ENCODE measurements around the gene GFAP.

The GFAP gene

GRCh38 chr17:44930667-44931066 is 15.4 kb upstream of the GFAP start:
- DNase-seq = no peak

- DNase-seq = no peak
Measured at GRCh38 chr17:44928950-44929720, 13.8 kb upstream of the GFAP start.

- no peak for DNase-seq
Measured at GRCh38 chr17:44928136-44928535, 12.8 kb upstream of the GFAP start.

DNA sequence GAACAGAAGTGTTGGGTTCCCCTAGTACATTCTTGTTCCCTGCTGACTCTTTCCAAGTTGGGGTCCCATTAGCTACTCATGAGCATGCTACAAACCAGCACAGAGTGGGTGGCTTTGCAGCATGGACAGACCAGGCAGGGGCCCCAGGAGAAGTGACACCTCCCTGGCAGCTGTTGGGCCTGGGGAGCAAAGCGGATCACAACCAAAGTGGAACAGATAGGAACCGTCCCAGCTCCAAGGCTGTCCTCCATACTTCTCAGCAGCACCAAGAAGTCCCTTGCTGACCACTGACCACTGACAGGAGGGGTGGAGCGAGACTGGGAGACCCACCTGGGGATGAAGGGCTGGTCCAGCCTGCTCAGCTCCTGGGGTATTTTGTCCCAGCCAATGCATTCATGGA is 12.4 kb upstream of the GFAP start:
- DNase-seq = no peak

DNA sequence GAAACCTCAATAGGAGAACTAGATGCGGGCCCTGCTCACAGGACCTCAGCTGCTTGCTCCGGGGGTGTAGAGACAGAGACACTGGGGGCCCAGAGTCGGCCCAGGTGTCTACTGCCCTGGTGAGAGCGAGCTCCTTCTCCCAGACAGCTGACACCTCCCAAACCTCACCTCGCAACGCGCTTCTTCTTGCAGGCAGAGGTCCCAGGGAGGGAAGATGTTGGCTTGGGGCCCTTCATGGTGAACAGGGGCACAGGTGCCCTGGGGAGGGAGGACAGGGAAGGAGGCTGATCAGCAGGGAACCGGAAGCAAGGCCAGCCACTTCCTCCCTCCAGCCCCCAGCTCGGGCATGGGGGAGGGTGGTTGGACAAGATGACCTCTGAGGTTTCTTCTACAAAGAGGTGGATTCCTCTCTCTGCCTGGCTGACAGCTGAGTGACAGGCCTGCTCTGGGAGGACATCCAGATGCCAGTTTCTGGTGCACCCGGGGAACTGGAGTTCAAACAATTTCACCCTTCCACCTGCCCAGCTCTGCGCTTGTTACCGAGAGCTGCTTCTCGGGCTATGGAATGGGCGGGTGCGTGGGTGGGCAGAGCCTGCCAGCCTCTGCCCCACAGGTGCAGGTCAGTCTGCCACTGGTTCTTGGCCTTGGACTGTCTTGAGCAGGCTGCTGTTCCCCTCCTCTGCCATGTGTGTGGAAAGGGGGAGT is 11.7 kb upstream of the GFAP start:
- DNase-seq = no peak

- DNase-seq = no peak
Measured at GRCh38 chr17:44925731-44926697, 10.7 kb upstream of the GFAP start.

- DNase-seq = no peak
Measured at GRCh38 chr17:44924107-44924544, 8.8 kb upstream of the GFAP start.

- no peak for DNase-seq
Measured at GRCh38 chr17:44922746-44923470, 7.6 kb upstream of the GFAP start.

- DNase-seq = no peak
Measured at GRCh38 chr17:44922136-44922535, 6.8 kb upstream of the GFAP start.

- DNase-seq = no peak
Measured at GRCh38 chr17:44921122-44921882, 6.0 kb upstream of the GFAP start.

DNA sequence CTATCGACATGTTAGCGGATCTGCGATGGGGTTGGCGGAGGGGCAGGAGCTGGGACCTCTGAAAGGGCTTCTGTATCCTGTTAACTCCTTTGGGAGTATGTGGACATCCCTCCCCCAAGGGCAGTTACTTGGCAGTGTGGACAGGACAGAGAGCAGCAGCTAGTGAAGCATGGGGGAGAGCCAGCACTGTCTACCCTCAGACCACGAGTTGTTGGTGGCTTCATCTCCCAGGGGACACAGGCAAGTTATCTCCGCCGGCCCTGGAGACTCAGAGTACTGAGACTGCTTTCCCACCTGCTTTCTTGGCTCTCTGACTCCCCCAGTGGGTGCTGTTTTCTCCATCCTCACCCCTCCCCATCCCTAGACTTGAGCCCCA is 5.3 kb upstream of the GFAP start:
- no peak for DNase-seq

DNA sequence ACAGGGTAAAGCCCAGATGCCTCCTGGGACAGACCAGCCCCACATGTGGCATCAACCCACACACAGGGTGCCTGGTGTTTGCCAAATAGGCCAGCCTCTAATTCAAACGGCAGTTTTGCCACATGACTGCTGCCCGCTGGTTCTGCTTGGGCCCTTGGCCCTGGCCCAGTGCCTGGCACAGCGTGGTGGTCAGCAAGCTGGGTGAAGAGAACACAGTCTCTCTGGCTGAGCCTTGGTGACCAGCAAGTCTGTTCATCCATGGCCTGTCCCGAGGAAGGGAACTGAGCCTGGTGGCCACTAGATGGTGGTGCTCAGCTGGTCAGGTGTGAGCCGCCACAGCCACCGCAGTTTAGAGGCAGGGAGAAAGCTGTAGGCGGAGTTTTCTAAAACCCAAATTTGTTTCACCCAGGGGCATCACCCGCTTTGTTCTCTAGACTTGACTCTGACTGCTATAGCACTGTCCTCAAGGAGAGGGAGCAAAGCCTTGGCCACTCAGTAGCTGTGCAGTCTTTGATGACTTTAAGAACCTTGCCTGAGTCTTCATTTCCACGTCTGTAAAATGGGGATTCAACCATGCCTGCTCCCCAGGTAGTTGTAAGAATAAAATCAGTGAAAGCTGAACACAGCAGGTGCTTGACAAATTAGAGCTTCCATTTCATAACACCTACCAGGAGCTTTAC is 4.7 kb upstream of the GFAP start:
- DNase-seq = peak; percentile 66

DNA sequence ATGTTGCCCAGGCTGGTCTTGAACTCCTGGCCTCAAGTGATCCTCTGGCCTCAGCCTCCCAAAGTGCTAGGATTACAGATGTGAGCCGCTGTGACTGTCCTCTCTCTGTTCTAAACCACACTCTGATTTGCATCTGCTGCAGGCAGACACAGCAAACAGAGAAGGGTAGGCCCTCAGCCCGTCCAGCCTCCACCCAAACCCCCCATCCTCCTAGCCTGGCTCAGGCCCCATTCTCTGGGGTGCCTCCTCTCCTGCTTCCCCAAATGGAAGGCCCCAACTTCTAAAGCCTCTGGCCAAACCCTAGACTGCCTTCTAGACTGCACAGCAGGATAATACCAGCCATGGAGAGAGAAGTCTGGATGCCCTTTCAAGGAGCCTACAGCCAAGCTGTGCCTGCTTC is 4.1 kb upstream of the GFAP start:
- DNase-seq = no peak

DNA sequence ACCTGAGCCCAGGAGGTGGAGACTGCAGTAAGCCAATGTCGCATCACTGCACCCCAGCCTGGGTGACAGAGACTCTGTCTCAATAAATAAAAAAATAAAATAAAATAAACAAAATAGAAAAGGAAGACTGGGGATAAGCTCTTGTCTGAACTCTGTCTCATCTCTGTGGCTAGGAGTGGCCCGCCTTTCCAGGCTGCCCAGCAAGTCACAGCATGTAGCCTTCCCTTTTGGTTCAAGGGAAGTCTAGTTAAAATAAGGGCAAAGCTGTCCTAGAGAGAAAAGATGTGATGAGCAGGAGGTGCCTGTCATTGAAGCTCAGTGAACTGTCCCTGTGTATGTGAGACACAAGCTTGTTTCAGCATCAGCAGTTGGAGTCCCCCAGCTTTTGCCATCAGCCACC is 2.7 kb upstream of the GFAP start:
- DNase-seq = no peak

- DNase-seq = no peak
Measured at GRCh38 chr17:44917456-44917855, 2.2 kb upstream of the GFAP start.

- no peak for DNase-seq
Measured at GRCh38 chr17:44916781-44917241, 1.5 kb upstream of the GFAP start.

- DNase-seq = no peak
Measured at GRCh38 chr17:44915862-44916780, 821 bp upstream of the GFAP start.

GRCh38 chr17:44914698-44915271 is 515 bp downstream of the GFAP start:
- no peak for DNase-seq

DNA sequence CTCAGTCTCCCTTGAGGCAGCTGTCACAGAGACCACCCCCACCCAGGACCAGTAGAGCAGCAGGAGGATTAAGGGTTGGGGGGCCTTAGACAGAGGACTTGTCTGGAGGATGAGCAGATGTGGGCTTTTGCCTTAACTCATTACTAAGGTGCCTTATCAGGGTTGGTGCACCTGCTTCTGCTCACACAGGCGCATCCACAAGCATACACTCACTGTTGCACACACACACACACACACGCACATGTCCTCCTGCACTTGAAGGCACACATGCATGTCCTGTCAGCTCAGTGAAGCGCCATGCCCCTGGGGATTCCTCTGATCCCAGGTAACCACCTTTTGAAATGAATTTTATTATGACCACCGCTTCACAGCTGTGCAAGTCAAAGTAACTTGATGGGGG is 1.2 kb downstream of the GFAP start:
- DNase-seq = no peak

- DNase-seq = no peak
Measured at GRCh38 chr17:44913676-44914075, 1.6 kb downstream of the GFAP start.
